GM21423 (cell line): ENCODE data around the gene DLG1.

Experiments
- ATAC-seq: cut with Tn5 transposase; IDR thresholded peaks from one replicate; pipeline ENCODE4 v1.9.1; 2021; ENCODE audit warnings: mild to moderate bottlenecking, moderate library complexity; ENCODE audit not compliant: unreplicated experiment

Gene DLG1

DNA sequence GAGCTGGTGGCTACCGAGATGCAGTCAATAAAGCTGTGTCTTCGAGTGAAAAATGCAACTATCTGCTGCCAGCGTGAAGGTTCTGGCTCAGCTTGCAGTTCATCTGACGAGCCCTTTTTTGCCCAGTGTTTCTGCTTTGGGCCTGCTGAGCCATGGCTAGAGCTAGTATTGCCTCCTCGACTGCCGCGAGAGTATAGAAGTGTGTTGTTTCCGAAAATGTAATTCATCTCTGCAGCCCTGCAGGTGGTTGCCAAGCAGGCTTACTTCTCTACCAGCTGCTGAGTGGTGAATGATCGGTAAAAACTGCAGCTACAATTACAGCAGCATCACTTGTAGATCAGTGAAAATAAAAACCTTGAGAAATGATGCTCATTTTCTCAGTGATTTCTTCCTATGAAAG is 114.8 kb downstream of the DLG1 start:
- ATAC-seq: no peak

DNA sequence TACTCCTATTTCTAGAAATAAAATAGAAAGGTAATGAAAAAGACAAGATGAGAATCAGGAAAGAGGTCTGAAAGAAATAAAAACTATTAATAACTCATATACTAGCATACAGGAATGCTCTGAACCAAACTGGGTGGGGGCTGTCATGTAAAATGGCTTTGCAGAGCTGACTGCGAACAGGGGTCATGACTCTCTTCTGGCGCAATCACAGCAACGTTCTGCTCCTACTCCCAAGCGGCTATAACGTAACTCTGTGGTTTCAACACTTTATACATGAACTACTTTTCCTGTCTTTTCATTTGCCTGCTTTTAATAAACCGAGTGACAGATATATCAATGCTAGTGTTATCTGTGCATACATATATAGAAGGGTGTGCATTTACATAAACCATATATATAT is 116.7 kb downstream of the DLG1 start:
- no peak for ATAC-seq

DNA sequence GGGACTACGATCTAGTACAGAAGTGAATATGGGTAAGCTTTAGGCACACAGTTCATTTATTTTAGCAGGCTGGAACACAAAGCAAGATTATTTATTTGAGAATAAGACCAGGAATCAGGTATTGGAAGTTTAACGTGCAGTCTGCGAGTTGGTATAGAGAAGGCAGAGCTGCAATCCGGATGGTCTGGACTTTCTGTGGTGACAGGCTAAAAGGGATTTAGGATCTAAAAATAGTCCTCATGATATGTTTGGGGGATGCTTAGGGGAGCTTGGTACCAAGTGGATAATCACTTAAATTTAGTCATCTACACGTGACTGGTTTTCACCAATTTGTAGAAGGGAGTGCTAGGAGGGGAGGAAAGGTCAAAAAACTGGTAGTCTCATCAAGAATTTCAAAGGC is 119.4 kb downstream of the DLG1 start:
- no peak for ATAC-seq

DNA sequence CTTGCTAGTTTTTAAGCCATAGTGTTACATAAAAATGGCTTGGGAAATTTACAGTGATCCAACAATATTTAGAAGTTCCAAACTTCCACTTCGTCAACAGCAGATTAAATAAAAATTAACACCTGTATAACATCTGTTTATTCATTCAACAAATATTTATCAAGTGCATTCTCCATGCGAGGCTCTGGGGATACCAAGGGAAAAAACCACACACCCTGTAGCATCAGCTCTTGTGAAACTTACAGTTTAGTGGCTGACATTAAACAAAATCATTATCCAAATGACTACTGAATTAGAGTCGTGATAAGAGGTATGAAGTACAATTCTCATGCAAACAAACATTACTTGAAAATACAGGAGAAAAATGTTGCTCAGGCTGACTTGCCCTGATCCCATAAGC is 122.9 kb downstream of the DLG1 start:
- ATAC-seq: no peak

DNA sequence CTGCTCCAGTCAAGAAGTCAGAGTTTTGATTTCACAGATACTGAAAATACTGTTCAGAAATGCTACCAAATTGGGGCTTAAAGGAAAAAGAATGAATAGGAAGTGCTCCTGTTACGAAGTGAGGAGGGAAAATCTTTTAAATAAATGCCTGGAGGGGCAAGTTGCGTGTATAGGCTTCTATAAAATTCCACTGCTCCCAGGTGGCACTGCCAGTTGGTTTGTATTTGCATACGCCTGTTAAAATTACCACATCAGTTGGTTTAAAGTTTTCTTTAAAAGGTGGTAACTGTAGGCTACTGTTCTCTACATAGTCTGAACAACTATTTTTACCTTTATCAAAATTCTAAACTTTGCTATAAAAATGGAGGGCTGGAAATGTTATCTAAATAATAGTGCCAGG is 123.5 kb downstream of the DLG1 start:
- ATAC-seq: no peak

DNA sequence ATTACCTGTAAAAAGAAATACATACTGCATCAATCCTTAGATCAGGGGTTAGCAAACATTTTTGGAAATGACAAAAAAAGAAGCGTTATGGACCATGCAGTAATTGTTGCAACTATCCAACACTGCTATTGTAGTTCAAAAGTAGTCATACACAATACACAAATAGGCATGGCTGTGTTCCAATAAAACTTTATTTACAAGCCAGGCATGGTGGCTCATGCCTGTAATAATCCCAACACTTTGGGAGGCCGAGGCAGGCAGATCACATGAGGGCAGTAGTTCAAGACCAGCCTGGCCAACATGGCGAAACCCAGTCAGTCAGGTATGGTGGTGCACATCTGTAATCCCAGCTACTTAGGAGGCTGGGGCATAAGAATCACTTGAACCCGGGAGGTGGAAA is 124.8 kb downstream of the DLG1 start:
- ATAC-seq: no peak

DNA sequence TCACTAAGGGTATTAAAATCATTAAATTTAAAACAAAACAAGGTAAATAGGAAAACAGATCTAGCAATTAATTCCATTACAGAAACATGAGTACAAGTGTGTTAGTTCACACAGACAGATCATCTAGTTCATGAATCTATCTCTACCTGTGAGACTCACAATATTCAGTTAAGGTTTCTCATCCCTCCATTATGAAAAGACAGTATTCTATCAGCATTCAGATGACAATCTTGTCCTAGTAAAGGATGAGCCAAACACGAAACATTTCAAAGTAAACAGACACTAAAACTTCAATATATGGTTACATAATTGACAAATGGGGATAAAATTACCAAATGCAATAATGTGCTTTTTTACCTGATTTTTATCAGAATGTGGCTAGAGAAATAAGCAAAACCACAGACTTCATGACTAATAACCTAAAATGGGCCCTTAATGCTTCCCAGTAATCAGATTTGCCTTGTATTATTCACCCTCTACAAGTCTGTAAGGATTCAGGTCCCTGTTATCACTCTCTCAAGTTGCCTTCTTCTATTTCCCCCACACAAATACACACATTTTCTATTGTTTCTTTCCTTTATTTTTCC is 126.8 kb downstream of the DLG1 start:
- no peak for ATAC-seq

DNA sequence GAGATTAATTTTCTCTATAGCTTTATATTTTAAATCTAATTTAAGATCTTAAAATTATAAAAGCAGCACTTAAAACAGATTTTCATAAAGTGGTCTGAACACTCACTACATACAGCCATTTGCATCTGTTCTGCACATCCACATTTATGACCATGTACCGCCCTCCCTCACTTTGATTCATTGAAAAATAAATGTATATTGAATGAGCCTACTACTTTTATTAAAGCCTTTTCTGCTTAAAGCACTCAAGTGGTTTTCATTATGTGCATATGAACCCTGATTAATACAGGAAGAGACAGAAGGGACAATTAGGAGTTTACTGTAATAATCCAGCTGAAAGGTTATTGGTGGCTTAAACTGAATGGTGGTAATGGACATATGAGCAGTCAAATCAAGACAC is 129.4 kb downstream of the DLG1 start:
- no peak for ATAC-seq

DNA sequence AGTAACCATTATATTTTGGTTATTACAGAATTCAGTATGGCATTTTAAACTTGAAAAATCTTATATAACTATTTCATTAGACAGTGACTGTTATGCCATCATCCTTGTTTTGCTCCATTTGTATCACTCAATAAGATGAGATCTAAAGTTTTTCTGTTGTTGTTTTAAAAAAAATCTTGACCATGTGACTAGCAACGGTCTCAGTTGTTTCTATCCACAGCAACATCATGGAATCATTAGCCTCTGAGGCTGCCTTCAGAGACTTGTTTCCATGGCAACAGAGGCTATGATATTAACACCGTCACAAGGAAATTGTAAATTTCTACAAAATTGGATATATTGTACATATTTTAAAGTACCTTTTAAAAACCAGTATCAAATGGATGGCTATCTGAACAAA is 129.8 kb downstream of the DLG1 start:
- ATAC-seq: no peak

DNA sequence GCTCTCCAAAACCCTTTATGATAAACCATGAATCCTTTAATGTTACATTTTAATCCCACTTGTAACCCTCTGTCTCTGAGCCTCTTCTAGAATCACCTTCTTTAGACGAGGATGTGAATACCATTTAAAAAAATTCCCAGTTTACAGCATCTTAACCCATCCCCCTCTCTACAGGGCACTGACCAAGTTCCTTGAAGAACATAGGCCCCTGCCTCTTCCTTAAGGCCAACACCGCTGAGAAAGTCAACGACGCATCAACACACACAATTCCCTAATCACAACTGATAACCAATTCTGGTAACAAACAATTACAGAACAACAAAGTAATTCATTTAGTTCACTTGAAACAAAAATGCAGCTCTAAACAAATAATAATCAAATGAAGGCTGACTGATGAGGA is 130.3 kb downstream of the DLG1 start:
- ATAC-seq: no peak

DNA sequence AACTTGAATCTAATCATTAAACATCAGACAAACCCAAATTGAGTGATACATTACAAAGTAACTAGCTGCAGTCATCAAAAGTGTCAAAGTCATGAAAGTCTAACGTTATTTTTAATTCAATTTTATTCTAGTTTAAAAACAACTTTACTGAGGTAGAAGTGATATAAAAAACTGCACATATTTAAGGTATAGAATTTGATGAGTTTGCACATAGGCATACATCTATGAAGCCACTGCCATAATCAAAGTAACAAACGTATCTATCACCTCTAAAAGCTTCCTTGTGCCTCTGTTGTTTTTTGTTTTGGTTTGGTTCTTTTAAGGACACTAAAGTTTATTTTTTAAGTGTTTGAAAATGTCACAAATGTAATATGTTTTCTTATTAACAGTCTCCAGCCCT is 130.9 kb downstream of the DLG1 start:
- ATAC-seq: no peak

DNA sequence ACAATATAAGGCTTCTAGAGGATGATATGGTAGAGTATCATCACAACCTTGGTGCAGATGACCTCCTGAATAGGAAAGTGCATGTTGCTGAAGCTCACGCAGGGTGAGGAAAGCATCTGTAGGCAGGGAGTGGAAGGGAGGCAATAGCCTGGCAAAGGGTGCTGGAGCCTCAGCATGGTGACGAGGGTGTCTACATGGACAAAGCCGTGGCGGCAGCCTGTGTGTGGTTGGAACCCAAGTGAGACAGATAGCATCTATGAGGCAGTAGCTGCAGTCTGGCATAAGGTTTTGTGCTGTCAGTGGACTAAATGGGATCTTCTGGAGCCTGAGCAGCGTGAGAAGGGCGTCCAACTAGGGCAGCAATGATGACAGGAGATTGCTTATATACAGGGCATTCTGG is 132.5 kb downstream of the DLG1 start:
- ATAC-seq: no peak

DNA sequence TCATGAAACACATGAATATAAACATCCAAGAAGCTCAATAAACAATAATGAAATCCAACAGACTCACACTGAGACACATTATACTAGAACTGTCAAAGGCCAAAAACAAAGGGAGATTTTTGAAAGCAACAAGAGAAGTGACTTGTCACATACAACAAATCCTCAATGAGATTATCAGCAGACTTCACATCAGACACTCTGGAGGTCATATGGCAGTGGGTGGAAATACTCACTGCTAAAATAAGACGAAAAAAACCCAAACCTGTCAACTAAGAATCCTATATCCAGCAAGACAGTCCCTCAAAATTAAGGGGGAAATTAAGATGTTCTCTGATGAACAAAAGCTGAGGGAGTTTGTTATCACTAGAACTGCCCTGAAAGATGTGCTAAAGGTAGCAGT is 143.4 kb downstream of the DLG1 start:
- no peak for ATAC-seq

DNA sequence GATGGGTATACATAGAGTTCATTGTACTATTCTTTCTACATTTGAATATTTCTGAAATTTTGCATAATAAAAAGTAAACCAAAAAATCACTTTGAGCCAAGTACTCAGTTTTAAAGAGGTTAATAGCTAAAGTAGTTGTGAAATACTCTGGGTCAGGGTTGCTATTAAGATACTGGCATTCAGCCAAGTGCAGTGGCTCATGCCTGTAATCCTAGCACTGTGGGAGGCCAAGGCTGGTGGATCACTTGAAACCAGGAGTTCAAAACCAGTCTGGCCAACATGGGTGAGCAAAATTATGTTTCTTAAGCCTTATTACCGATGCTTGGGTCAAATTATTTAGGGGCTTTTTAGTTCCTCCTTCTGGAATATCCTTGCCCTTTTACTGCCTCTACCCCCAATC is 146.8 kb downstream of the DLG1 start:
- ATAC-seq: no peak

DNA sequence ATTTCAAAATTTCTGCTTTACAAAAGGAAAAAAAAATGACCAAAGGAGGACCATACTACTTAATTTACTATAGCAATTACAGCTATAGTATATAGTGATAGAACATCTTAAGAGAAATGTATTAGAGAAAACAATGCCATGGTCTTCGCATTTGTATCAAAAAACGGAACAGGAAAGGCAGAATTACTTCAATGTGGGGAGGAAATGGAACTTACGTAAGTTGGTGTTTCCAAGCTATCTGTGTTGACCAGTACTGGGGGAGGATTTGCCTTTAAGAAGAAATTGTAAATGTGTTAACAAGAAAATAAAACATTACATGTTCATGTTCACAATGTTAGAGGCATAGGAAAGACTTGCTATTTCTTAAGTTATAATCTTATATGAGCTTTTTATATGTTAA is 148.9 kb downstream of the DLG1 start:
- ATAC-seq: no peak

DNA sequence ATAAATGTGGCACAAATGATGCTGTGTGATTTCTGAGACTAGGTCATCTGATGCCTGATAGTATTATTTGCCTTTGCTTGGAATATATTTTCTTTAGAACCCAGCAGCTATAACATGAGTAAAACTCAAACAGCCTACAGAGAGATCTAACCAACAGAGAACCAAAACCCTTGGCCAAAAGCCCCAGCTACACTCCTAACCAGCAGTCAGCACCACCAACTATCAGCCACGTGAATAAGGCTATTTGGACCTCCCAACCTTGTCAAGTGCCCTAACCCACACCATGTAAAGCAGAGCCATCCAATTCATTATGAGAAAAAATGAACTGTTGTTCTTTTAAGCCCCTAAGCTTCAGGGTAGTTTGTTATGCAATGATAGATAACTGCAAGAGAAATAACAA is 154.2 kb downstream of the DLG1 start:
- no peak for ATAC-seq

DNA sequence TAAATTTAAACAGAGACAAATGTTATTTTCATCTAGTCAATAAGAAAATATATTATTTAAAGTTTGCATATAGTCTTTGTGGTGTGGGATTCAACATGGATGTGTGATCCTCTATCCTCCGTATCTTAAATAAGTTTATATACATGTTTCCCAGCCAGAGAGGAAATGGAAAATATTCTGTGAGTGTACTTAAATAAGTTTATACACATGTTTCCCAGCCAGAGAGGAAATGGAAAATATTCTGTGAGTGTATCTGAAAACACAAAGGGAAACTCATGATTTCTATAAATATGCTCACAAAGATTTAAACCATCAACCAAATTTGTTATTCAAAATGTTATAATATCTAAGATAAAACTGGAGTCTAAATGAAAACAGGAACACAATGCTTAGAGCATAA is 158.8 kb downstream of the DLG1 start:
- ATAC-seq: no peak

DNA sequence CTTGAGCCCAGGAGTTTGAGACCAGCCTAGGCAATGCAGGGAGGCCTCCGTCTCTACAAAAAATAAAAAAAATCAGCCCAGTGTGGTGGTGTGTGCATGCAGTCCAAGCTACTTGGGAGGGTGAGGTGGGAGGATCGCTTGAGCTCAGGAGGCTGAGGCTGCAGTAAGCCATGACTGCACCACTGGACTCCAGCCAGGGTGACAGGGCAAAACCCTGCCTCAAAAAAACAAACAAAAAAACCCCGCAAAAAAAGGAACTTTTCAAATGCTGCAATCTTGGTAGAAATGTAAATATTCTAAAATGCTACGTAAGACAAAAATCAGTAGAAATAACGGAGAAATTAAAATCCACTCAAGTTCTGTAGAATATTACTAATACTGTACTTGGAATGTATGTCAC is 160.7 kb downstream of the DLG1 start:
- no peak for ATAC-seq

DNA sequence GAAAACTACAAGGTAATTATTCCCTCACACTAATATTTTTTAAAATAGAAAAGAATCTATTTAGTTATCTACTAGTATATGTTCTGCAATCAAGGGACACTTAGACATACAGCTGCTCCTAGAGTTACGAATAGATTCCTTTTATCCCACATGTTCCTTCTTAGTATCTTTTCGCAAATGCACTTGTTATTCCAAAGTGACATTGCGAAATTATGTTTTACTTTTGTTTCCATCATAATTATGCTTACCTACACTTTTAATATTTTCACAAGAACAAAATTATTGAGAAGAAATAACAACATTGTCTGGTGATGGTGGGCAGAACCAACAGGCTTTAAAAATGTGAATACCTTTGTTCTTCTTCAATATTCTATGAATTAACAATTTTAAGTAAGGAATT is 161.7 kb downstream of the DLG1 start:
- ATAC-seq: no peak

DNA sequence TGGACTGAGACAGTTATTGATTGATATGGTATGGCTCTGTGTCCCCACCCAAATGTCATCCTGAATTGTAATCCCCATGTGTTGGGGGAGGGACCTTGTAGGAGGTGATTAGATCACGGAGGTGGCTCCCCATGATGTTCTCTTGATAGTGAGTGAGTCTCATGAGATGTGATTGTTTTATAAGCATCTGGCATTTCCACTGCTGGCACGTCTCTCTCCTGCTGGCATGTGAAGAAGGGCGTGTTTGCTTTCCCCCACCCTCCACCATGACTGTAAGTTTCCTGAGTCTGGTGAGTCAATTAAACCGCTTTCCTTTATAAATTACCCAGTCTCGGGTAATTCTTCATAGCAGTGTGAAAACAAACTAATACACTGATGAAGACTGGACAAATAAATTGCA is 163.2 kb downstream of the DLG1 start:
- no peak for ATAC-seq

DNA sequence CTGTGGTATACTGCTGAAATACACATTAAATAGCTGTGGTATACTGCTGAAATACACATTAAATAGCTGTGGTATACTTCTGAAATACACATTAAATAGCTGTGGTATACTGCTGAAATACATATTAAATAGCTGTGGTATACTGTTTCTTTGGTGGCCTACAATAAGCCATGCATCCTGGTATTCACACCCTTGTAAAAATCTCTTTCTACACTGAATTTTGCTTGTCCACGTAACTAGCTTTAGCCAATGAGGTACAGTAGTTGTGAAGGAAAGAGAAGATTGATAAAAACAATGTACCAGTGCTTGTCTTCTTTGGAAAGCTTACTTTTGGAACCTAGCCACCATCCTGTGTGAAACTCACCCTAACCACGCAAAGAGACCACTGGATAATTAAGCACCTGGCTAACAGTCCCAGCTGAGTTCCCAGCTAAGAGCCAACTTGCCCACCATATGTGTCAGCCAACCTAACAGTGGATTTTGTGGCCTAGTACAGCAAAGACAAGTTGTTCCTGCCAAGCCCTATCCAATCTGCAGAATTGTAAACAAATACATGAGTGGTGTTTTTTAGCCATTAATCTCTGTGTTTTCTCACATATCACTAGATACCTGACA is 165.4 kb downstream of the DLG1 start:
- no peak for ATAC-seq

DNA sequence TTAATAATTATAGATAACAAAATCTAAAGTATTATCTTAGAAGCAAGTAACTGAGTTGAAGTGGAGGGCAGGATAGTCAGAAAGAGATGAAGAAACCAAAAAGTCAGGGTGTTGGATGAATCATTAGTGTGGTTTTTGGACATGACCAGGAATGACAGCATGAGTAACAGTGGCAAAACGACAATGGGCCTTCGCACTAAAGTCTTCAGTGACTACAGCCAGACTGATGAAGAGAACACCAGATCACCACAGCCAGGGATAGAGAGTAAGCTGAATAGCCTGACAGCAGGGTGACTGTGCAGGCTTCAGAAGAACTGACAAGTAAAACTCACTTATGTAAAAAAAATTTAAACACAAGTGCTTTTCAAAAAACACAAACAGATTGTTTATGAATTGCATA is 172.8 kb downstream of the DLG1 start:
- no peak for ATAC-seq

DNA sequence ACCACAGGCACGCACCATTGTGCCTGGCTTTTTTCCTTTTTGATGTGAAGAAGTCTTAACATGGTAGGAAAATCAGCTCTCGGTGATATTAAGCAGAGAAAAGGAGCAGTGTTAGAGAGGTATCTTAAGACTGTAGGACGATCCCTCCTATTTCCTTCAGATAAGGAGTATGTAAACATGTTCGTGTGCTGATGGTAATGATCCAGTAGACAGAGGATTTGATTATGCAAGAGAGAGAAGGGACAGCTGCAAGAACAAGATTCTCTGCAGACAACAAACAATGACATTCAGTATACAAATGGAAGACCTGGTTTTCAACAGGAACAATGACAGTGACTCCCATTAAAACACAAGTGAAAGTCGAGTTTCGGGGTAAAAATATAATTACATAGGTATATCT is 173.7 kb downstream of the DLG1 start:
- no peak for ATAC-seq
